GM21717 (cell line): ENCODE results near the gene ZNF649.
"Not testable (repeated sequence)": the region's sequence is repeated elsewhere in the genome, so short reads cannot be mapped to it uniquely, and the experiment has no call there.

Experiments used
- ATAC-seq: cut with Tn5 transposase; IDR thresholded peaks from one replicate; pipeline ENCODE4 v1.9.1; 2021; ENCODE audit warnings: mild to moderate bottlenecking, moderate library complexity; ENCODE audit not compliant: unreplicated experiment

The ZNF649 gene

GRCh38 chr19:51904331-51905165 lies at the start of gene ZNF649:
Gene ZNF649, minus strand, starts transcription at chr19:51905017. Its CDS starts 4,910 bp downstream, at chr19:51900107.
- ATAC-seq: peak; percentile 76

DNA sequence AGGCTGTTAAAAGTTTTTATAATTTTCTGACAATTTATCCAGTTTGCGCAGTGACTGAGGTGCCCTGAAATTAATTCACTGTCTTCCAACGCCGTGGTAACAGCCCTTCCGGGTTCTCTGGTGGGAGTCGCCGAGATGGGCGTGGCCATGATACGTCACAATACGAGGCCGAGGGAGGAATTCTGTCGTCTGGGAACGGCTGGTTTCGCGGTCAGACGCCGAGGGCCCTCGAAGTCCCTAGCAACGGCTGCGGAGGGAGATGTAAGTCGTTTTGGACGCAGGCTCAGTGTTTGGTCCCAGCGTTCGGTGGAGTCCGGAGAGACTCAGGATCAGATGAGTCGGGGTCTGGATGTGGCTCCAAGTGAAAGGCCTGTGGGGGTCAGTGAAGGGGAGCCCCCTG lies 44.2 kb upstream of the ZNF649 start:
- no peak for ATAC-seq

GRCh38 chr19:51946602-51947001 lies 41.8 kb upstream of the ZNF649 start:
- no peak for ATAC-seq

GRCh38 chr19:51944798-51945552 lies 40.2 kb upstream of the ZNF649 start:
- no peak for ATAC-seq

- no peak for ATAC-seq
Measured at GRCh38 chr19:51938936-51939335, 34.1 kb upstream of the ZNF649 start.

- ATAC-seq: no peak
Measured at GRCh38 chr19:51931921-51932320, 27.1 kb upstream of the ZNF649 start.

DNA sequence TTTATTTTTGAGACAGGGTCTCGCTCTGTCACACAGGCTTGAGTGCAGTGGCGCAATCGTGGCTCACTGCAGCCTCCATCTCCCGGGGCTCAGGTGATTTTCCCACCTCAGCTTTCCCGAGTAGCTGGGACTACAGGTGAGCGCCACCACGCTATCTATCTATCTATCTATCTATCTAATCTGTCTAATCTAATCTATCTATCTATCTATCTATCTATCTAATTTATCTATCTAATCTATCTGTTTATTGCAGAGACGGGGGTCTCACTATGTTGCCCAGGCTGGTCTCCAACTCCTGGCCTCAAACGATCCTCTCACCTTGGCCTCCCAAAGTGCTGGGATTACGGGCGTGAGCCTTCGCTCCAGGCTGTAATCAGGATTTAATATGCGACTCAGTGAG lies 23.0 kb upstream of the ZNF649 start:
- no peak for ATAC-seq

- peak; percentile 88 for ATAC-seq
Measured at GRCh38 chr19:51926784-51927741, 22.2 kb upstream of the ZNF649 start, which contains the start of gene ZNF613. Gene ZNF613, plus strand, starts transcription at chr19:51927472. Its CDS starts 8,749 bp downstream, at chr19:51936221.

DNA sequence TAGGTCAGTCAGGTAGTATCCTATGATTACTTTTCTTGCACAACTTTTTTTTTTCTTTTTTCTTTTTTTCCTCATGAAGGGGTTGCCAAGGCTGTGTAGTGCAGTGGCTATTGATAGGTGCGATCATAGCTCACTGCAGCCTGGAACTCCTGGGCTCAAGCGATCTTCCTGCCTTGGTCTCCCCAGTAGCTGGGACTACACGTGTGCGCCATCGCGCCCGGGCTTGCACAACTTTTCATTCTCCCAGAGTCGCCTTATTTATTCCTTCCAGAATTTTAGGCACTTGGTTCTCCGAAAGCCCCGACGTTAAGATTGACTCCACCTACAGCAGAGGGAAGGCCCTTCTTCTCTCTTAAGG lies 21.6 kb upstream of the ZNF649 start:
- ATAC-seq: no peak

DNA sequence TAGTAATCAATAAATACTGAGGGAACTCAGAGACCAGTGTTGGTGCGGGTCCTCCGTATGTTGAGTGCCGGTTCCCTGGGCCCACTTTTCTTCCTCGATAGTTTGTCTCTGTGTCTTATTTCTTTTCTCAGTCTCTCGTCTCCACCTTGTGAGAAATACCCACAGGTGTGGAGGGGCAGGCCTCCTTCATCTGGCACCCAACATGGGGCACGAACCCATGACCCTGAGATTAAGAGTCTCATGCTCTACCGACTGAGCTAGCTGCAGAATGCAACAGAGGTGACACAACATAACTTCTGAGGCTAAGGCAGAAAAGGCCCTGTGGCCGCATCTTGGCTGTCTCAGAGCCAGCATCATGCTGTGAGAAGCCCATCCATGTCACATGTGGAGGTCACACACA lies 17.1 kb upstream of the ZNF649 start:
- no peak for ATAC-seq

DNA sequence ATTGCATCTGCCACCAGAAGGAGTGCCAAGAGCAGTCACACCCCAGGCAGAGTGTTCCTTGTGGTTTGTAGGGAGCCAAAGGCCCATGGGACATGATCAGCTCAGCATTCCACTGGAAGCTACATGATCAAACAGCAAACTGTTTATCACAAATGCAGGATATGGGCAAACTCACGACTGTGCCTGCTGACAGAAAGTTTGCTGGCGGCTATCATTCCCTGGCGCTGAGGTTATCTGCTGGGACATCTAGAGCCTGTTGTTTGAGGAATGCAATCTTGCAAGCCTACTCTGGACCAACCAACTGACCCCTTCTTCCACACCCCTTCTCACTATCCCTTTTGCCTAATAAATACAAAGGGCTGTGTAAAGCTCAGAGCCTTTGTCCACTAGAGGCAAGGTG lies 14.8 kb upstream of the ZNF649 start:
- ATAC-seq: no peak

DNA sequence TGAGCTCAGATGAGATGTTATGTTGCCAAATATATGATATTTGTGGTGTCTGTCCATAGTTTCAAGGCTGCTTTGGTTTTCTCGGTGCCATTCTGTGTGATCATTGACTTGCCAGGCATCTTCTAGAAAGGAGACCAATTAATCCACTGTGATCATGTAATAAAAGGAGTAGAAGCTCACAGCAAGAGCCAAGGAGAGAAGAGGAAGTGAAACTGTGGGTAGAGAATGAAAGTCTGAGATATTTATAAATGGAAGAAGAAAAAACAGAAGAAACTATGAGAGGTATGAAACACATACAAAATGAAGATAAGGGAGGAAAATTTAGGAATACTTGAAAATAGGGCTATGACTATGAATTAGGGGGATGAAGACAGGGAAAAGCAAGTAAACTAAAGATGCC lies 11.3 kb upstream of the ZNF649 start:
- no peak for ATAC-seq

GRCh38 chr19:51915324-51915867 lies 10.6 kb upstream of the ZNF649 start:
- no peak for ATAC-seq

GRCh38 chr19:51907981-51908380 lies 3.2 kb upstream of the ZNF649 start:
- ATAC-seq: not testable (repeated sequence)

GRCh38 chr19:51906108-51906507 lies 1.3 kb upstream of the ZNF649 start:
- ATAC-seq: not testable (repeated sequence)

GRCh38 chr19:51905639-51906038 lies 822 bp upstream of the ZNF649 start:
- ATAC-seq: not testable (repeated sequence)

- no peak for ATAC-seq
Measured at GRCh38 chr19:51905206-51905605, 389 bp upstream of the ZNF649 start.

GRCh38 chr19:51903192-51903591 lies 1.6 kb downstream of the ZNF649 start:
- ATAC-seq: no peak

DNA sequence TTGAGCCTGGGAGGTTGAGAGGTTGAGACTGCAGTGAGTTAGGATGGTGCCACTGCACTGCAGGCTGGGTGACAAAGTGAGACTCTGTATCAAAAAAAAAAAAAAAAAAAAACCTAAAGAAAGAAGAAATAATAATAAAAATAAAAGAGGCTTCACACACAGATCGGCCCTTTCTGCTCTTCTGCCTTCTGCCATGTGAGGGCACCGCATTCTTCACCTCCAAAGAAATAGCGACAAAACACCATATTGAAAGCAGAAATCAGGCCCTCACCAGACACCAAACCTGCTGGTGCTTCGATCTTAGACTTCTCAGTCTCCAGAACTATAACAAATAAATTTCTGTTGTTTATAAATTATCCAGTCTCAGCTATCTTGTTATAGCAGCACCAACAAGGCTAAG lies 3.0 kb downstream of the ZNF649 start:
- no peak for ATAC-seq

DNA sequence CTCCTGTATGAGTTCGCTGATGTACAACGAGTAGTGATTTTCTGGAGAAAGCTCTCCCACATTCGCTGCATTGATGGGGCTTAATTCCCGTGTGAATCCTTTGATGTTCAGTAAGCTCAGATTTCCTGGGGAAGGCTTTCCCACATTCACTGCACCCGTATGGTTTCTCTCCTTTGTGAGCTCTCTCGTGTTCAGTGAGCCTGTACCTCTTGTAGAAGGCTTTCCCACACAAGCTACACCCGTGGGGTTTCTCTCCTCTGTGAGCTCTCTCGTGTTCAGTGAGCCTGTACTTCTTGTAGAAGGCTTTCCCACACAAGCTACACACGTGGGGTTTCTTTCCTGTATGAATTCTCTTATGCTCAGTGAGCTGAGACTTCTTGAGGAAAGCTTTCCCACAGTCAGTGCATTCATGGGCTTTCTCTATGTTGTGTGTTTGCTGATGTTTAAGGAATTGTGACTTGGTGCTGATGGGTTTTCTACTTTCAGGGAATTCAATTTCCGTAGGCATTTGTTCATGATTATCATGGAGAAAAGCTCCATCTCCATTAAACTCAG lies 13.5 kb downstream of the ZNF649 start:
- ATAC-seq: no peak
